Activated gamma-delta T cell treated with Interleukin-2 at 50 U/mL for 16 hours (primary cell): ENCODE results near the gene KLF13.

Experiments
- DNase-seq: peaks from one replicate; pipeline ENCODE4 v3.0.0-alpha.2; 2020

The KLF13 gene

GRCh38 chr15:31366169-31366734 lies 39.6 kb downstream of the KLF13 start:
- DNase-seq: no peak

GRCh38 chr15:31367021-31367729 lies 40.5 kb downstream of the KLF13 start:
- no peak for DNase-seq

GRCh38 chr15:31367730-31368344 lies 41.2 kb downstream of the KLF13 start:
- no peak for DNase-seq

- DNase-seq: no peak
These were observed 43.1 kb downstream of the KLF13 start for GRCh38 chr15:31369727-31370126.

GRCh38 chr15:31371520-31372240 lies 45.0 kb downstream of the KLF13 start:
- no peak for DNase-seq

- no peak for DNase-seq
These were observed 46.0 kb downstream of the KLF13 start for GRCh38 chr15:31372635-31373091.

GRCh38 chr15:31373096-31373865 lies 46.6 kb downstream of the KLF13 start:
- DNase-seq: no peak

- DNase-seq: no peak
These were observed 47.3 kb downstream of the KLF13 start for GRCh38 chr15:31373970-31374369.

GRCh38 chr15:31374489-31374888 lies 47.9 kb downstream of the KLF13 start:
- no peak for DNase-seq

- DNase-seq: no peak
These were observed 48.4 kb downstream of the KLF13 start for GRCh38 chr15:31374986-31375385.

- DNase-seq: no peak
These were observed 49.1 kb downstream of the KLF13 start for GRCh38 chr15:31375772-31376171.

GRCh38 chr15:31376511-31376910 lies 49.9 kb downstream of the KLF13 start:
- no peak for DNase-seq

GRCh38 chr15:31377030-31377429 lies 50.4 kb downstream of the KLF13 start:
- DNase-seq: no peak

- no peak for DNase-seq
These were observed 51.8 kb downstream of the KLF13 start for GRCh38 chr15:31378363-31378903.

GRCh38 chr15:31379042-31379441 lies 52.4 kb downstream of the KLF13 start:
- no peak for DNase-seq

GRCh38 chr15:31379577-31379976 lies 52.9 kb downstream of the KLF13 start:
- no peak for DNase-seq

- DNase-seq: no peak
These were observed 55.4 kb downstream of the KLF13 start for GRCh38 chr15:31381801-31382712.

GRCh38 chr15:31382713-31383045 lies 56.0 kb downstream of the KLF13 start:
- DNase-seq: no peak

- no peak for DNase-seq
These were observed 56.5 kb downstream of the KLF13 start for GRCh38 chr15:31383139-31383538.

GRCh38 chr15:31384568-31384967 lies 57.9 kb downstream of the KLF13 start:
- DNase-seq: no peak

GRCh38 chr15:31385736-31386135 lies 59.1 kb downstream of the KLF13 start:
- DNase-seq: no peak

GRCh38 chr15:31387092-31387478 lies 60.5 kb downstream of the KLF13 start:
- DNase-seq: no peak
